Mucosa of gallbladder (tissue), 1 donor: Measurements from ENCODE around the gene STK35. TPM values are rescaled to one million over a fixed set of nuclear protein-coding genes. Genes with fewer than 3 reads are reported as not detected.

Source experiments
- DNase-seq: peaks from one replicate; pipeline ENCODE4 v3.0.0-alpha.2; 2020; ENCODE audit warnings: low spot score
- total RNA-seq: library from RNA; stranded (reverse); gene quantifications from one replicate; pipeline ENCODE4 v1.2.1, GENCODE V29; 2021
- donor health status: DM: no; HTN: no; CAD: no.

STK35 gene
- total RNA-seq, 1 donor from 2014 or later = 21.0 TPM

DNA sequence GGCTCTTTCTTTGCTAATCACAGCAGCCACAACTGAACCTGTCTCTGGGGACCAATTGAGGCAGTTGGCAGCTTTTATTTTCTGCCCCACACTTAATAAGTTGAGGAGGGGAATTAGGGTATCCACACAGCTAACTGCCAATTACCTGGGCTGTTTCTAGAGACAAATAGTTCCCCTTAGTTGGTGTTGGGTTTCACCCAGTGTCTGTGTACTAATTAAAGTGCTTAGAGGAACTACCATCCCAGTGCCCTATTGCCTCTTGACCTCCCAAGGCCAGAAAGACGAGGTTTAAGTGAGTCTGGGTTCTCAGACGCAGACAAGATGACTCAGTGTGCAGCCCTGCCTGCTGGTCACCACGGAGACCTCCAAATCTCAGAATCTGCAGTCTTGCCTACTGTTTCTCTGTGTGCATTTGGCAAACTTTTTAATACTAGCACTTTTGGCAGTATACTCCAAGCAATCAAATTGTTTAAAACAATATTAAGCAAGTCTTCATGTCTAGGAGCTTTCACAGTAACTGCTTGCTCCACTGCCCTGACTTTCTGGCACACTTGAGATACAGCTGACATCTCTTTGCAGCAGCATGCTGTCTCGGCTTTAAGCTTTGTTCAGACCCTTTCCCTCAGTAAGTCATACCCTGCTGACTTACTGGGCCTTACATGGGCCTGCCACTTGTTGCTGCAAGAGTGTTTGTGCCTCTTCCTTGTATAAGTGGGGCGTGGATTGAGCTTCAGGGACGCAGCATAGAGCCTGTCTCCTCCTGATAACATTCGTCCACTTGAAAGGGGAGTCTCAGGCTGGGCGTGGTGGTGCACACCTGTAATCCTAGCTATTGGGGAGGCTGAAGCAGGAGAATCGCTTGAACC lies 31.9 kb downstream of the STK35 start:
- no peak for DNase-seq

DNA sequence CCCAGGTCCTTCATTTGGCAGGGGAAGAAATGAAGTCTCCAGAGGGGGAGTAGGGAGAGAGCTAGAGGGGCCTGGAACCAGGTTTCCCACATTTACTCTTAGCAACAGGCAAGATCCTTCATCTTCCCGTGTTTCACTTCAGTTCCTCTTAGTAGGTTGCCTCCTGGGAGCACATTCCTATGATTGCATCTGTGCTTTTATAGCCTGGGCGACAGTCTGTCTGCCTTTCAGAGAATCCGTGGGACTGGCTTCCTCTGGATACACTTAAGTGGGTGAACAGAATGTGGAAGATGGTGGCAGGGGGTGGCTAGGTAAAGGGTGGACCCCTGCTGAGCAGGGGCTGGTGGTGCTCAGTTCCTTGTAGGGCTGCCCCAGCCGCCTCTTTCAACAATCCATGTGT lies 33.4 kb downstream of the STK35 start:
- DNase-seq = no peak

DNA sequence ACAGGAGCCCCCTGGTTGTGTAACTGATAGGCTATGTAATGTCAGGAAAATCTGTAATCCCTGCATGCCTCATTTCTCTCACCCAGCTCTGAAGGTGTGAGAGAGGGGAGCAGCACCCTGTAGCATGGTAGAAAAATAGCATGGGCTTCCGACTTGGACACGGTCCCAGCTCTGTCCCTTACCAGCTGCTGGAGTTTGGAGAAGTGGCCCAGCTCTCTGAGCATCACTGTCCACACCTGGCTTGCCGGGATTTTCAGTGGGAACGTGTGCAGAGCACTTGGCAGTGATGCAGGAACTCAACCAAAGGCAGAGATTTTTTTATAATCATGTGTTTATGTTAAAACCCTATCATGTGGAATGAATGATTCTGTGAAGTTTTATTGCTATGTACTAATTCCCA lies 34.6 kb downstream of the STK35 start:
- no peak for DNase-seq

DNA sequence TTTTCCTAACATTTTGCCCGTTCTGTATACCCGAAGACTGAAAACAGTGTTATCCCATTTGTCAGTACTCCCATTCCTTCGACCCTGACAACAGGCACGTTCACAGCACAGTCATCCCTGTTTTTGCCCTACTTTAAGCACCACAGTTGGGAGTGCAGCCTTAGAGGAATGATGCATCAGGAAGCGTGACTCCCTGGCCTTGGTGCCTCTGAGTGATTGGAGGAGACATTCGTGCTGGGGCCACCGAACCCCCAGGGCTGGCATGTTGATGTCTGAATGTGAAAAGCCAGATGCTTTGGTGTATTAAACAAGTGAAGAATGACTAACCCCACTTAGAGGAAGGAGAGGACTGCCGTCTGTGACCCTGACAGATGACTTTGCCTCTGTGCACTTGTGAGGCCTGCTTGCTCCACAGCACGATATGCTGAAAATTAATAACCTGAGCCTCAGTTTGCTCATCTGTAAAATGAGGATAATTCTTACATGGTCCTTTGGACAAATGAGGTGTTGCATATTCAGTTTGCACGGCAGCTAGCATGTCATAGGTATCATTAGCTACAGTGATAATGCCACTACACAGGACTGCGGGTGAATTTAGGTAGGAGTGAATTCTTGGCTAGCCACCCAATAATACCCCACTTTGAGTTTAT lies 36.0 kb downstream of the STK35 start:
- DNase-seq = no peak

DNA sequence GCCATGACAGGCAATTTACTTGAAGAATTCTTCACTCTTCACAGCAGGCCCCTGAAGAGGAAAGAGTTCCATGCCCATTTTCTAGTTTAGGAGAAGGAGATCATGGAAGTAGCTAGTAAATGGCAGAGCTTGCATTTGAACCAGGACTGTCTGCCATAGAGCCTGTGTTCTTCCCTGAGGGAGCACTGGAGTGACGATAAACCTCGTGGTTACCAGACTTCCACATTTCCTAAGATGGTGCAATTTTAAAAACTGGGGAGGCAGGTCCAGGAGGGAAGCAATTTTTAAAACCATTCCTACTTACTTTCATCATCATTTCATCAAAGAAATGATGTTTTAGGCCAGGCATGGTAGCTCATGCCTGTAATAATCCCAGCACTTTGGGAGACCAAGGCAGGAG lies 36.8 kb downstream of the STK35 start:
- DNase-seq = no peak

DNA sequence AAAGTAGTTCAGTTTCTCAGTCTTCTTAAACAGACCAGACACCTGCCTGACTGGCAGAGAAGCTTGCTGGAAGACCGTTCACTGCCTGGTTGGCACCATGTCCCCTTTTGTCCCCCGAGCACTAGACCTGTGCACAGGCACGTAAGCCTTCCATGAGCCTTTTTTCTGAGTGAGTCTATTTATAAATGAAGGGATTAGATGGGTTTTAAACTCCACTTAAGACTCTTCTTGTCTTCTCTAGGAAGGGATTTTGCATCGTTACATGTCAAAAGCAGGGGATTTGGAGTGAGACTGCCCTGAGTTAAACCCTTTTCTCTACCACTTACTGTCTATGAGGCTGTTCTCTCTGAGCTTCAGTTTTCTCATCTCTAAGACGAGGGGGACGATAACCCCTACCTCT lies 37.6 kb downstream of the STK35 start:
- no peak for DNase-seq

DNA sequence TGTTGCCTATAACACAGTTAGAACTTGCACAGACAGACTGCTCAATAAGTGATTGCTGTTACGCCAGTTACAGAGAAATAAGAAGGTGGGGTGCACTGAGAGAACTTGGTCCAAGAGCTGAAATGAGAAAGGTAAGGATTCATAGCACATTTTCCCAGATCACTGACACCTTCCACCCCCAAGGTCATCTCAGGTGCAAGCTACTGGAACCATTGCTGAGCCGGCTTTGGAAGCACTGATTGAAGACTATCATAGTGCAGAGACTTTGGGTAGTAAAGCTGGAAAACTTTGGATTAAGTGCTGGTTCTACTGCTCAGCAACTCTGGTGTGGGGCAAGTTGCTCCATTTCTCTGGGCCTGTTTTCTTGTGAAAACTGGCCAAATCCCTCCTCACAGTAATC lies 38.1 kb downstream of the STK35 start:
- DNase-seq = no peak

DNA sequence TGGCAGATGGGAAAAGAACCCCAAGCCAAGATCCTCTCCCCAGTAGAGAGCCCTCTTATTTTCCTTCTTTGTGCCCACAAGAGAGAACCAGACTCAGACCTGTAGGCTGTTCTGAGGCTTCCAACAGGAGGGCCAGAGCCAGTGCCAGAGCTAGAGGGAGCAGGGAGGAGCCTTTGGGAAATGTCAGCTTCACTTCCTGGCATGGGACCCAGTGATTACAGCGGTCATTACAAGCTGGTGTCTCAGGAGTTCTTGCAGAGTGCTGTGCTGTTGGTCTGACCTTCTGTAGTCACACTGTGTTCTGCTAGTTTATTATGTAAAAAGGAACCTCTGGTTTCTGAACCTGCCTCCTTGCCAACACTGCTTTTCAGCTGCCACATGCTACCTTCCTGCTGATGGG lies 38.9 kb downstream of the STK35 start:
- DNase-seq = no peak

DNA sequence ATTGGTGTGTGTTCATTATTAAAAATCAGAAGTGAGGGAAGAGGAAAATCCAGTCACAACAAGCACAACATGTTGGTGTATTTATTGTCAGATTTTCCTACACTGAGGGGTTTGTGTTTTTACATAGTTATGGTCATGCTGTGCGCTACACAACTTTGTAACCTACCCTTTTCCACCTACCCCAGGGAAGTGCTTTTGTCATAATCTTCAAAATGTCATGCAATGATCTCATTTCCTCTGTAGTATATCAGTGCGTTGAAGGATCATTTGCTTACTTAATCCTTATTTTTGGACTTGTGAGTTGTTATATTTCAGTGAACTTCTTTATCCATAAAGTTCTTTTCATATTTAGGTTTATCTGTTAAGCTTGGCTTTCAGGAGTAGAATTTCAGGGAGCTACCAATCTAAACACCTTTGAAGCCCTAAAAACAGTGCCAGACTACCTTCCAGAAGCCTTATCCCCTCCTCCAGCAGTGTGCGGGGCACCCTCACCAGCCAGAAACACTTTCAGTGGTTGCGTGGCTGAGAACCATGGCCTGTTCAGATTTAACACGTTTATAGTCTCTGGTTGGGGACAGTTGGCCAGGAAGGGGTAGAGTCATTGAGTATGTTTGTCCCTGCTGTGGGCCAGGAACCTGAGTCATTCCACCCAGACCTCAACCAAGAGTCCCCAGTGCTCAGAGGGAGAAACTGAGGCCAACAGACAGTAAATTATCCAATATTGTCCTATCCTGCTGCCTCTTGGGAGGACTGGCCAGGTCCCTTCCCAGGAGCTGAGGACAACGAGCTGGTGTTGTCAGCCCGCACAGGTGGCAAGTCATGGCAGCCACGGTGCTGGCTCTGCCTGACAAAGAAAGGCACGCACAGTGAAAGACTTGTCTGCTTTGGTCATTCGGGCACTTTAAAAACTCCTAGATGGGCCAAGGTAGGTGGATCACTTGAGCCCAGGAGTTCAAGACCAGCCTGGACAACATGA lies 40.3 kb downstream of the STK35 start:
- DNase-seq = no peak

DNA sequence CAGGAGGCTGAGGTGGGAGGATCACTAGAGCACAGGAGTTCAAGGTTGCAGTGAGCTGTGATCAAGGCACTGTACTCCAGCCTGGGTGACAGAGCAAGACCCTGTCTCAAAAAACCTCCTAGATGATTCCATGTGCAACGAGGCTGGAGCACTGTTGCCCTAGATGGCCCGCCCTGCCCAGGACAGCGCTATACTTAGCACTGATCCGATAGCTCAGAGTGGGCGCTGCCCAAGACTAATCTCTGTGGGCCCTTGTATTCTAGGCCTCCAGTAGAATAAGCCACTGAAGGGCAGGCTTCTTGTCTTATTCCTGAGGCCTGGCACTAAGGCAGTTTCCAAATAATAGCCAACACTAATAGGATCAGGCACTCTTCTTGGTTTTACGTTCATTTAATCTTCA lies 41.0 kb downstream of the STK35 start:
- DNase-seq = no peak

DNA sequence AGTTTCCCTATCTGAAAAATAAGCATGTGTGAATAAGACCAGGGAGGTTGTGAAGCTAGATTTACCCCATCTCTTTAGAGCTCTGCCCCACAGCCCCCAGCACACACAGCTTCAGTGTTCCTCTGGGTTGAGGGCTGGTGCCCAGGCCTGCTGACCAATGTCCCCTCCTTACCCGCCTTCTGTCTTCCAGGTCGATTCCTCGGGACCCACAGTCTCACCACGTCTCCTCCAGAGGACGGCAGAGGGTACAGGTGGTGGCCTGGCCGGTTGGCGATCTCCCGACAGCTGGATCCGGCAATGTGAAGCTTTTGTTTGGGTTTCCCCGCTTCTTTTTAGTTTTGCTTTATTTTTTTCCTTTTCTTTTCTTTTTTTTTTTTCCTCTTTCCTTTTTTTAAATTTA lies 42.0 kb downstream of the STK35 start:
- no peak for DNase-seq

DNA sequence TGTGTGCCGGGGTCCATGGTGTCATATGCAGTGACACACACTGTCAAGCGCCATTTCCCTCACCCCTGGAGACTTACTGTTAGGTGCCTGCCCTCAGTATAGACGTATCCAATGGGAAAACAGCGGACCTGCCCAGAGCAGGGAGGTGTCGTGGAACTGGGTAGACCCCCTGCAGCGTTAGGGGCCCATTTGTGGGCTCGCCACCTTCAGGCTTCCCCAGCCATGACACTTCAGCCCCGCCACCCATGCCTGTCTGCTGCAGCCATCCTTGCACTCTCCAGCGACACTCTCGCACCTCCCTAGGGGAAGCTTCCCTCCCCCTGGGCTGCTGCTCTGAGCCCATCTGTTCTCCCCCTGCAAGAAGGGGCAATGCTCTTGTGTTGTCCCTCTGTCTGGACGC lies 43.2 kb downstream of the STK35 start:
- no peak for DNase-seq

DNA sequence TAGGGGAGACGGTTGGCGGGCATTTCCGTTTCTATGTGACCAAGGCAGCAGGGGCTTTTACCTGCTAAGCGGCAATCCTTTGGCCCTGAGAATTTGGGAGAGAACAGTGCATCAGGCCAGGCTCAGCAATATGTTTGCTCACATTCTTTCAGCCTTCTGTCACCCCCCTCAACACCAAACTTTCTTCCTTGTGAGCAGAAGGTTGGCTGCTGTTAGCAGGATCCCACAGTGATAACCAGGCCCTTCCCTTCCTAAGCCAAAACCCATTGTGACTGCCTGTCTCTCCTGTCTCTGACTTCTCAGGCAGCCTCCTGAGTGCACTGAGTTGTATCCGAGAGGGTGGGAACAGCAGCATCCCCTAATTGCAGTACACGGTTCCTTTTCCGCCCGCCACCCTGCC lies 43.7 kb downstream of the STK35 start:
- no peak for DNase-seq

DNA sequence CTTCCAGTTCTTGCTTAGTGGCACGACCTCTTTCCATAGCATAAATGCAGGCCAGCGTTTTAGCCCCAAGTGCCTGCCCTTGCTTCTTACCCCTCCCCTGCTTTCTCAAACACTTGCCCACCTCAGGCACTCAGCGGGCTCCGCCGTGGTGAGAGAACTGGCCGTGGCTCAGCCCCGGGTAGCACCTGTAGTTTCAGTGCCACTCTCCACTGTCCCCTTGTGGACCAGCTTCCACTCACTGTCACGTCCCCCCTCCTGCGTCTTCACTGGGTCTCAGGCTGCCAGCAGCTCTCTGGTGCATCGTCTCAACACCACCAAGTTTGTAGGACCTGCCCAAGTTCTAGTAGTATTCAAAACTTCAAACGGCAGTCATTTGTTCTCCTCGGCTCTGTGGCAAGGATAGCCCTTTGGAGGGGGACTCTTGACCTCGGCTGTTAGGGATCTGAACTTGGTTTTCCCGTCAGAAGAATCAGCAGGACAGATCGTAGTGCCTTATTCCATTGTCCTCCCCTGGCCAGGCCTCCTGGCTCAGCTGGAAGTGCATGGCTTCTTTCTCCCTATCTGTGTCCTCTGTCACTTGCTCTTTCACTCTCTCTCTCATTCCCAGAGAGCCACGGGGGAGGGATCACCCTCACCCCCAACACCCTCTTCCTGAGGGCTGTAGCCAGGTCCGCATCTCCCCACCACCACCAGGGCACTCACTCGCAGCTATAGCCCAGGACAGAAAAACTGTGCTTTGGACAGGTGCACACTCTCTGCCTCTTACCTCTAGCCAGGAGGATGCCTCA lies 44.6 kb downstream of the STK35 start:
- DNase-seq = no peak

DNA sequence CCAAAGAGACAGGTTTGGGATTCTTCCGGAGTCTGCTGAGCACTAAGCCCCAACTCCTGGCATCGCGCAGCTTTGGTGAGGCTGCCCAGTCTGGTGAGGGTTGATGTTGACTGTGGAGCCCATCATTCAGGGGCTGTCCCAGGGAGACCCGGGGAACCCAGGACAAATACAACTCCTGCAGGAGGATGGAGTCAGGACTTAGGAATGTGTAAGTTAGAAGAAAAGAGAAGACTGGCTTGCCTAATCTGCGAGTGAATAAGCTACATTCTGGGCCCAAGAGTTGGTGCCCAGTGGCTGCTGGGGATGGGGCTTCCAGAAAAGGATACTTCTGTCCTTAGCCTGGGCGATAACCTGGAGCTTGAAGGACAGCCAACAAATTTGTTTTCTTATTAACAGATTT lies 47.9 kb downstream of the STK35 start:
- no peak for DNase-seq

DNA sequence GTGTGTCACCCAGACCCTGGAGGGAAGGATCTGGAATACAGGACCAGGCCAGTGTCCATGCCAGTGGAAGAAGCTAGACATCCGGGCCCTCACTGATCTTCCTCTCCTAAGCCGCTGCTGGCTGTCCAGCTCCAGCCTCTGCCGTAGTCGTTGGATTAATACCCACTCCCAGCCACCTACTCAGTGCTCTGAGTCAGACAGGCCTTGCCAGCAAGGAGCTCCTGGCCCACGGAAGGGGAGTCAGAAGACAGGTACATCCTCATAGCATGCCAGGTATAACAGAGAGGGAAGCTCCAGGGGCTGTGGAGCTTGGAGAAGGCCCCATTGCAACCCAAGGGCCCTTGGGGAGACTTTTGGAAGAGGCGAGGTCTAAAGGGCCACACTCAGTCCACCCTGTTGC lies 49.0 kb downstream of the STK35 start:
- no peak for DNase-seq

DNA sequence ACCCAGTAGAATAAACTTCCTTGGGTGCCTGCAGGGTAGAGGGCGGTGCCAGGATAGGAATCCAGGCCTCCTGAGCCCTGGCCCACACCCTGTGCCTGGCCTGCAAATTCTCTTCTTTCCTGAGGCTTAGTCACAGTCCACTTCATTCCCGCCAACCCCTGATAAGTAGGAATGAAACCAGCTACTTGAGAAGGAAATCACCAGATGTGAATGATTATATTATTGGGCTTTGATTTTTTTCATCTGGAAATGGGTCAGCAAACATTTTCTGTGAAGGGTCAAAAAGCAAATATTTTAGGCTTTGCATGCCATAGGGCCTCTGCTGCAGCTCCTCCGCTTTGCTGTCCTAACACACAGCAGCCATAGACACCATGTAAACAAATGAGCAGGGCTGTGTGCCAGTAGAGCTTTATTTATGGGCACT lies 50.2 kb downstream of the STK35 start:
- DNase-seq = peak; percentile 66

DNA sequence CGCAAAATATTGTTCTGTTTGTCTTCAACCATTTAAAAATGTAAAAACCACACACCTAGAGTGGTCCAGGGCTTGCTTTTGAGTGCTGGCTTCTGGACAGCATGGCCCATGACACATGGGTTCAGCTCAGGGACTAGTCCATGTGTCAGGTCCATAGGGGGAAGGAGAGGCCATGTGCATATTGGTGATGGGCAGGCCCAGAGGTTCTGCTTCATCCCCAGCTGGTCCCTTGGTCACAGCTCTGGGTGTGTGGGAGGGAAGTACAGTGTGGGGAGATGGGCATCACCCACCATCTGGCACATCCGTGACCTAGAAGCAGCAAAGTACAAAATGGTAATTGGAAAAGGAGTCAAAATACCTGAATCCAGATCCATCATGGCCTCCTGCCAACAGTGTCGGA lies 50.7 kb downstream of the STK35 start:
- no peak for DNase-seq

DNA sequence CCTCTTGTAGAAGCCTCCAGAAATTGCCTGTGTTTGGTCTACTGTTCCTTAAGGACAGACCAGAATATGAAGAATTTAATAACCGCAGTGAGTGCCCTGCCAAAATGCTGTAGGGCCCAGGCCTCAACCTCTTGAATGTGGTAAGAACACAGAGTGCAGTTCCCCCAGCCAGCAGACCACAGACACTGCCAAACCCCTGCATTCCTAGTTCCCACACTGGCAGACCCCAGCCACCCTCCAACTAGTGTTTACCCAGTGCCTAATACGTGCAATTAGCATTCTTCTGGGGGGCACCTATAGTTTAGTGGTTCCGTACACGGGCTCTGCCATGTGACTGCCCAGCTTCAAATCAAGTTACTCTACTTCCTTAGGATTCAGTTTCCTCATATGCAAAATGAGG lies 51.7 kb downstream of the STK35 start:
- DNase-seq = no peak

DNA sequence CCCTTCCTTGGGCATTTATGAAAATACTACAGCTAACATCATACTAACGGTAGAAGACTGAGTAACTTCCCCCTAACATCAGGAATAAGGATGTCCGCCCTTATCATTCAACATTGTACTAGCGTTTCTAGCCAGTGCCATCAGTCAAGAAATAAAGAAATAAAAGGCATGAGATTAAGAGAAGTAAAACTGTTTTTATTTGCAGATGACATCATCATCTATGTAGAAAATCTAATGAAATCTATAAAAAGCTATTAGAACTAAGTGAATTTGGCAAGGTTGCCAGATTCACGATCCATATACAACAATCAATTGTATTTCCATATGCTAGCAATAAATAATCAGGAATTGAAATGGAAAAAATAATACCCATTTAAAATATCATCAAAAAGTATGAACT lies 54.6 kb downstream of the STK35 start:
- DNase-seq = no peak
